GM12865 (cell line): ENCODE measurements around the gene PPFIA2.

Experiments used
- DNase-seq: peaks from one replicate; pipeline ENCODE4 v3.0.0; 2010; ENCODE audit warnings: low read depth
- H3K4me3 ChIP-seq: 2 replicates; pipeline ENCODE4 v1.5.1; 2011; ENCODE audit warnings: mild to moderate bottlenecking, low read depth, low read length, control low read depth
- TF ChIP-seq, protein P1 (sequence below): IDR thresholded peaks from 2 replicates; pipeline ENCODE4 v1.5.1; 2011; ENCODE audit warnings: low read length, control low read depth, low read depth, inconsistent platforms; ENCODE audit not compliant: insufficient read depth; ENCODE audit errors: missing control alignments

Gene PPFIA2

DNA sequence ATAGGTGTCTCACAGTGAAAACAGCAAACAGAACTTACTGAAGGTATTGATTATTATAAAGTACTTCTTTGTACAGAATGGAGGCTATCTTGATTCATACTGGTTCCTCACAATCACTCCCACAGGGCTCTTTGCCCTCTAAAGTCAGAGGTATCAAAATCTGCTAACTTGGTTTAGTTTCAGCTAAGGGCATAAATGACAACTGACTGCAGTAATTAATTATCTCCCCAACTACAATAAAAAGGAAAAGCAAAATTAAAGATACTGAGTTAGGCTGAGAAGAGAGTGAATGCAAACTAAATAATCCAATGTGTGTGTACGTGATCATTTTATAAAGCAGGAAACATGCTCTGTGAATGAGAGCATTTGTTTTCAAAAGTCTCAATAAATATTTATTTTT, 342.6 kb downstream of the PPFIA2 start:
- no peak for DNase-seq
- H3K4me3 ChIP-seq: no peak overlapping the region
- TF ChIP-seq, protein P1, sequence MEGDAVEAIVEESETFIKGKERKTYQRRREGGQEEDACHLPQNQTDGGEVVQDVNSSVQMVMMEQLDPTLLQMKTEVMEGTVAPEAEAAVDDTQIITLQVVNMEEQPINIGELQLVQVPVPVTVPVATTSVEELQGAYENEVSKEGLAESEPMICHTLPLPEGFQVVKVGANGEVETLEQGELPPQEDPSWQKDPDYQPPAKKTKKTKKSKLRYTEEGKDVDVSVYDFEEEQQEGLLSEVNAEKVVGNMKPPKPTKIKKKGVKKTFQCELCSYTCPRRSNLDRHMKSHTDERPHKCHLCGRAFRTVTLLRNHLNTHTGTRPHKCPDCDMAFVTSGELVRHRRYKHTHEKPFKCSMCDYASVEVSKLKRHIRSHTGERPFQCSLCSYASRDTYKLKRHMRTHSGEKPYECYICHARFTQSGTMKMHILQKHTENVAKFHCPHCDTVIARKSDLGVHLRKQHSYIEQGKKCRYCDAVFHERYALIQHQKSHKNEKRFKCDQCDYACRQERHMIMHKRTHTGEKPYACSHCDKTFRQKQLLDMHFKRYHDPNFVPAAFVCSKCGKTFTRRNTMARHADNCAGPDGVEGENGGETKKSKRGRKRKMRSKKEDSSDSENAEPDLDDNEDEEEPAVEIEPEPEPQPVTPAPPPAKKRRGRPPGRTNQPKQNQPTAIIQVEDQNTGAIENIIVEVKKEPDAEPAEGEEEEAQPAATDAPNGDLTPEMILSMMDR: no peak

DNA sequence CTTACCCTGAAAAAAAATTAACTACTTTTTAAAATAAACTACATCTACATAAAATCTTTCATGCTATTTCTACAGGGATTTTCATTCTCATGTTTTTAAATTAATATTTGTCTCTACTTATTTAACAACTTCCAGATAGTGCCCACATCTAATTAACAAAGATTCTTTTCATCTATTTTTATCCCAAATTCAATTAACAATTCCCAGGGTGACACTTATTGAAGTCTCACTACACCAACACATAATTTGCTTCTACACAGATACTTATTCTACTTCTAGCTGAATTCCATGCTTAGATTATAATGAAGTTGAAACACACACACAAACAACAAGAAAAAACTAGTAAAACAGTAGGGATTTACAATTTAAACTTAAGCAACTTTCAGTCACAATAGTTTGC, 344.7 kb downstream of the PPFIA2 start:
- H3K4me3 ChIP-seq: no peak overlapping the region
- TF ChIP-seq, protein P1: no peak
- no peak for DNase-seq

DNA sequence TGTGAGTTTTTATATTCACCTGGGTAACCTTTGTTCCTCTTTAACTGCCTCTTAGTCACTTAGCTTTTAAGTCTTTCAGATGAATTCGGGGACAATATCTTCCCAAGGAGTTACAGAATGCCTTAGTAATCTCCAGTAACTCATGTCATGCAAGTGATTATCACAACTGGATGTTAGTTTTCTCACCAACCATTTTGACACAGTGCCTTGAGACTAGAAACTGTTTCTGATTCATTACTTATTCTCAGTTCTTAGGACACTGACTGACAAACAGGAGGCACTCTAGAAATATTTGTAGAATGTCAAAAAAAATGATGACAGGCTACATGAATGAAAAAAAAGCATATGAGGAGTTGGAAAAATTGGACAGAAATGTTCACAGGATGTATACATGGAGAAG, 346.2 kb downstream of the PPFIA2 start:
- H3K4me3 ChIP-seq: no peak overlapping the region
- TF ChIP-seq, protein P1: no peak

DNA sequence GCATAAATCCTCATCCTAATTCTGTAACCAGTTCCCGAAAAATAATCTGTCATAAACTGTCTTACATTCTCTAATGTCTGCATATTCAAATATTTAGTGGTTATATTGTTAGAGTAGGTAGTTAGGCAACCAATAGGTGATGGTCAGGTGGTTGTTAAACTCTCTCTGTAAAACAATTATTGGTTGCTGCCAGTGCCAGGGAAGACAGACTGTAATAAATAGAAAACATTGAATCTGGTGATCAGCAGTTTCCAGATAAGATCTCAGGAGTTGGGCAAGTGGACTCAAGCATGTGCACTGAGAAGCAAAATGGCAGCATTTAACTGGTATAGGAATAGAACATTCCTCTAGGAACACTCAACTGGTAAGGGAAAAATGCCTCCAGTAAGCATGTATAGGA, 355.8 kb downstream of the PPFIA2 start:
- no peak for DNase-seq
- TF ChIP-seq, protein P1: no peak
- H3K4me3 ChIP-seq: no peak overlapping the region

More for the DNA sequence above, 346.2 kb downstream of the PPFIA2 start:
- DNase-seq: no peak

DNA sequence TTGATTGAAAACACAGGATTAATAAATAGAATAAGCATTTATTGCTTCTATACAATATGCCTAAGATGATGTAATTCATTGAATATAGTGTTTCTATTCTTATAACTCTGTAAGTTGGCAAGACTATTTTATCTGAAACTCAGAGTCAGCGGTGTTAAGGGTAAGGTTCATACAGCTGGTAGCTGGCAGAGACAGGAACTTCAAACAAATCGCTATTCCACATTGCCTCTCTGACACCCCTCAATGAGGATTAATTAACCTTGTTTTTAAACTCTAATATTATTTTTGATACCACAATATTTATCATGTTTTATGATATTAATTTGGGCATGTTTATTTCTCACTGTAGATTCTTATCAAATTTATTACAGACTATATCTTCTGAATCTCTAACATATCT, 357.9 kb downstream of the PPFIA2 start:
- no peak overlapping the region for H3K4me3 ChIP-seq
- TF ChIP-seq, protein P1: no peak

DNA sequence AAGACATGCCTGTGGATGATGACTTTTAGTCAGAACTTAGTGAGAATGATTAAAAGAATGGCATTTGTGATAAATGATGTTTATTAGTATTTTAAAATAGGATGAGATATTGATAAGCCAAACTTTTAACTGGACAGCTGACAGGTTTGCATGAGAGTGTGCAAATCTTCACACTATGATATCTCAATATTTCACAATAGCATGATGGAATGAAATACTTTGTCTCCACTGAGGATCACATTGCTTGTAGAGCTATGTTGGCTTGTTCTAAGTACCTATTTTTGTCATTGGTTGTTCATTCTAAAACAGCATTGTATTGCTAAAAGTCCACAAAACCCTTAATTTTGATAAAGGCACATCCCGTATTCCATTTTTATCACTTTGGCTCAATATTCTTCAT, 359.1 kb downstream of the PPFIA2 start:
- DNase-seq: no peak
- TF ChIP-seq, protein P1: no peak
- H3K4me3 ChIP-seq: no peak overlapping the region

More for the DNA sequence above, 357.9 kb downstream of the PPFIA2 start:
- no peak for DNase-seq

DNA sequence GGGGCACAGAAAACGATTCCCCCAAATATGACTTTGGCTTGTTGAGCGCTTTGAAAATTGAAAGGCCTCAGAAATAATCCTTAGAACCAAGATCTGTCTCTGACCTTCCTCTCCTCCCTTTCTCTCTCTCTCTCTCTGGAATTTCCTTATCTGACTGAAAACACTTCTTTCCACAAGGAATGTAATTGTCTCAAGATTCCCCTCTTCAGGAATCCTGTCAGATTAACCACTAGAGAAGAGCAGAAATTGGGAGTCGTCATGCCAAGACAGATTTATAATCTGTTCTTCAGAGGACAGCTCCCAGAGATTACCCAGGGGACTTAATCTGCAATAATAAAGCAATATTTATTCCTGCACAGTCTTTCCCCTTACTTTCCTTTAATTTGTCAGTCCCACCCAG, 363.7 kb downstream of the PPFIA2 start:
- no peak overlapping the region for H3K4me3 ChIP-seq
- TF ChIP-seq, protein P1: no peak
- no peak for DNase-seq
